ENCODE data around the gene GSTP1.
A peak's percentile ranks its signal among the peaks of the same experiment; 100 is the strongest.

The GSTP1 gene

DNA sequence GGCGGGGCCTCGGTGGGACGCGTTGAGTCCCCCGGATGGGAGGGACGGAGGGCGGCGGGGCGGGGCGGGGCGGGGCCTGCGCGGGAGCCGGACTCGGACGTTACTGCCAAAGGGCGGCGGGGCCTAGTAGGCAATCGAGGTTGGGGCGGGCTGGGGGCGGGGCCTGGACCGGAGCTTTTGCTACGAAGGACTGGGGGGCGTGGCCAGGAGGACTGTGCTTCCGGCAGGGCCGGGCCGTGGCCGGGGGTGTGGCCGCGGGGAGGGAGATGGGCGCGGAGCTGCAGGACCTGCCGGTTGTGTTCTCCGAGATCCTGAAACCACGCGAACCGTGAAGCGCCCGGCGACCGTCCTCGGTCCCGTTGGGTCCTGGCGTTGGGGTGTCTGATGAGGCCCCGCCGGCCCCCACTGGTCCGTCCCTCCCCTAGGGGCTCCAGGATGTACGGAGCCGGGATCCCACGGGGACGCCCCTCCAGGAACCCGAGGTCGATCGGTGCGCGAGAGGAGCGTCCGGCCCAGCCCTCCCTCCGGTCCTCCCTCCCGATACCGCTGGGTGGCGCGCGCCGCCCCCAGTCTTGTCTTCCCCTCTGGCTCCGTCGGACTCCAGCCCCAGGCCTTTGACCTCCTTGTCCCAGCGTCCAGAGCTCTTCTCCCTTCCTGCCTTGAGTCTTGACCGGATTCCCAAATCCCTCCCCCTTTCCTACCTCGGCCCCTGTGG is 46.8 kb downstream of the GSTP1 start:
- H3K27ac ChIP-seq, result peak overlapping the region; percentile 88
- DNase-seq (ENCODE audit: low spot score), result peak; percentile 96
- TF ChIP-seq, protein P1, sequence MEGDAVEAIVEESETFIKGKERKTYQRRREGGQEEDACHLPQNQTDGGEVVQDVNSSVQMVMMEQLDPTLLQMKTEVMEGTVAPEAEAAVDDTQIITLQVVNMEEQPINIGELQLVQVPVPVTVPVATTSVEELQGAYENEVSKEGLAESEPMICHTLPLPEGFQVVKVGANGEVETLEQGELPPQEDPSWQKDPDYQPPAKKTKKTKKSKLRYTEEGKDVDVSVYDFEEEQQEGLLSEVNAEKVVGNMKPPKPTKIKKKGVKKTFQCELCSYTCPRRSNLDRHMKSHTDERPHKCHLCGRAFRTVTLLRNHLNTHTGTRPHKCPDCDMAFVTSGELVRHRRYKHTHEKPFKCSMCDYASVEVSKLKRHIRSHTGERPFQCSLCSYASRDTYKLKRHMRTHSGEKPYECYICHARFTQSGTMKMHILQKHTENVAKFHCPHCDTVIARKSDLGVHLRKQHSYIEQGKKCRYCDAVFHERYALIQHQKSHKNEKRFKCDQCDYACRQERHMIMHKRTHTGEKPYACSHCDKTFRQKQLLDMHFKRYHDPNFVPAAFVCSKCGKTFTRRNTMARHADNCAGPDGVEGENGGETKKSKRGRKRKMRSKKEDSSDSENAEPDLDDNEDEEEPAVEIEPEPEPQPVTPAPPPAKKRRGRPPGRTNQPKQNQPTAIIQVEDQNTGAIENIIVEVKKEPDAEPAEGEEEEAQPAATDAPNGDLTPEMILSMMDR (conservative IDR thresholded peaks at IDR 0.05; ENCODE audit: low read depth), result peak; percentile 80
- ChIA-PET CTCF (interaction anchor here (0.5 to 3.3 kb wide), 14 partner anchors 13 to 673 kb away, joined by 3 to 15 read pairs (median 4); partner anchors contain the start of gene ALDH3B2), POLR2A (ENCODE audit: low non-redundant PET) (interaction anchor here (0.5 to 1.5 kb wide), 4 partner anchors 23 to 138 kb away, joined by 3 to 5 read pairs (median 4); no protein-coding TSS in a partner anchor)

DNA sequence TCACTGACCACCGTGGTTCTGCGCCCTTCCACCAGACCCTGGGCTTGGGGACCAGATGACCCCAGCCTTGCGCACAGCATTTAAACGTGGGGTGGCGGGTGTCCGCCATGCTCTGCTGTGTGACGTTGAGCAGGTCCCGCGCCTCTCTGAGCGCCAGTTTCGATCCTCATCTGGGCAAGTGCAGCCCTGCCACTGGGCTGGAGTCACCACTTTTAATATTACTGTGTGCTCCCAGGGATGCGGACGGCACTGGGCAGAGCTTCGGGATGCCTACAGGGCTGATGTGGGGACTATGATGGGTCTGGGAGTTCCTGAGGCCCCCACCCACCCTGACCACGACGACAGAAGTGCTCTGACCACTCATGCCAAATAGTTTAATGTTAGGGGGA is 47.3 kb downstream of the GSTP1 start:
- POLR2A ChIA-PET (ENCODE audit: low non-redundant PET), result interaction anchor here (0.5 kb wide), 1 partner anchor 138 kb away, joined by 3 read pairs; no protein-coding TSS in a partner anchor

DNA sequence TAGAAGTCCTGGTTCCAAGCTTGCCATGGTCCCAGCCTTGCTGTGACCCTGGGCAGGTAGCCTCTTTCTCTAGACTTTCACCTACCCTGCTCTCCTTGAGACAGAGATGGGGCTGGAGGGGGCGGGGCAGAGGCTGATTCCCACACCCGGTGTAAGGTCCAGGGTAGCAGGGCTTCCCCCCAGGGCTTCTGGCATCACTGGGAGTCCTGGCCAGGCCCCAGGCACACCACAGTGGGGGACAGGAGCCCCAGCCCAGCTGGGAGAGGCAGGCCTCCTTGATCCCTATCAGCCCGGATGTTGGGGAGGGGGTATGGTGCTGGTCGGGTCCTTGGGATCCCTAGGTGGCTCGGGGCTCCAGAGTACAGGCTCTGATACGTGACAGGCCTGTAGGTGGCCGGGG is 47.8 kb downstream of the GSTP1 start:
- DNase-seq (ENCODE audit: low spot score), result no peak
- TF ChIP-seq, protein P1 (conservative IDR thresholded peaks at IDR 0.05; ENCODE audit: low read depth), result no peak
- ChIA-PET POLR2A (ENCODE audit: low non-redundant PET) (interaction anchor here (1.1 kb wide), 1 partner anchor 25 kb away, joined by 5 read pairs; no protein-coding TSS in a partner anchor), CTCF (interaction anchor here (0.6 to 0.9 kb wide), 3 partner anchors 32 to 730 kb away, joined by 3 to 4 read pairs (median 3); no protein-coding TSS in a partner anchor)
- peak overlapping the region; percentile 88 for H3K27ac ChIP-seq

More for the DNA sequence above, 47.3 kb downstream of the GSTP1 start:
- CTCF ChIA-PET, result interaction anchor here (0.5 to 1.3 kb wide), 8 partner anchors 14 to 731 kb away, joined by 3 to 6 read pairs (median 3); no protein-coding TSS in a partner anchor
- TF ChIP-seq, protein P1 (conservative IDR thresholded peaks at IDR 0.05; ENCODE audit: low read depth), result peak; percentile 16; the same call in 1 of the 2 replicates
- DNase-seq (ENCODE audit: low spot score), result no peak
- H3K27ac ChIP-seq, result peak overlapping the region; percentile 88

DNA sequence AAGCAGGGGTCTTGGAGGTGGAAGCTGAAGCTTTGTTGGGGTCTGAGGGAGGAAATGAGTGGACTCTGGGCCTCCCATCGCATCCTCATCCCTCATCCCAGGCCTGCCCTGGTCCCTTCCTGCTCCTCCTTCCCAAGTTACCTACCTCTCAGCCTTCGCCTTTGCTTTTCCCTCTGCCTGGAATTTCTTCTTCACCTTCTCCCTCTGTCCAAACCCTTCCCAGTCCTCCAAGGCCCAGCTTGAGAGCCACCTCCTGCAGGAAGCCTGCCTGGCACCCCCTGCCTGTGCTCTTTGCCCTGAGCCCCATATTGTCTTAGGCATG is 48.2 kb downstream of the GSTP1 start:
- ChIA-PET POLR2A (ENCODE audit: low non-redundant PET) (interaction anchor here (1.1 kb wide), 1 partner anchor 24 kb away, joined by 5 read pairs; no protein-coding TSS in a partner anchor), CTCF (interaction anchor here (0.9 kb wide), 1 partner anchor 31 kb away, joined by 3 read pairs; no protein-coding TSS in a partner anchor)
- H3K27ac ChIP-seq, result peak overlapping the region; percentile 88; the same call in 1 of the 2 replicates
- DNase-seq (ENCODE audit: low spot score), result no peak
- TF ChIP-seq, protein P1 (conservative IDR thresholded peaks at IDR 0.05; ENCODE audit: low read depth), result no peak

DNA sequence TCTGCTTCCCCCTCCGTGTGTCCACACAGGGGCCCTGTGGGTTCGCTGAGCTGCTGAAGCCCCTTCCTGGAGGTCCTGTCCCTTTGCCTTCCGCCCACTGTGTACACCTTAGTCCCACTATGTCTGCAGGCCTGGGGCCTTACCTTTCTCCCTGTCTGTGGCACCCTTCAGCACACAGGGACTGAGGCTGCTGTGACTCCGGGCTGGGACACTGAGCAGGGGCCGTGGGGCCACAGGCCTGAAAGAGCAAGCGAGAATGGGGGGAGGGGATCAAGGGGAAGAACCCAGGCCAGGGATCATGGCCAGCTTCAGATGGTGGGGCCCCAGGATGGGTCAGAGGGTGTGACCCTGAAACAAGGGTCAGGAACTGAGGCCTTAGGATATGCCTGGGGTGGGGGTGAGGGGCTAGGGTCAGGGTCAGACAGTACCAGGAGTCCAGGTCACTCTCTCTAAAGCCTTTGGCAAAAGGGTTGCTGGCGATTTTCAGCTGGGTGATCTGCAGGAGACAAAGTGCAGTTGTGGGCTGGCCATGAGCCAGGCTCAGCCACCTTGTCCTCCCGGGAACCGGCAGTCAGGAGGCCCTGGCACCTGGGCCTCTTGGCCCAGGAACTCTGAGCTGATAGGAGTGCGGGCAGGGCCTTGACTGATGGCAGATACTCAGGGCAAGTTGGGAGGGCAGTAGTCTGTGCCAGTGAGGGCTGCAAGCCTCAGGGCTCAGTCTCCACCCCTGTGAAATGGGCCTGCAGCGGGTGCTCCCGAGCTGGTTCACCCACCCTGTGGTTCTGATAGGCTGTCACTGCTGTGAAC is 48.8 kb downstream of the GSTP1 start:
- ChIA-PET CTCF (interaction anchor here (0.6 to 0.9 kb wide), 2 partner anchors 31 to 286 kb away, joined by 3 read pairs; no protein-coding TSS in a partner anchor), POLR2A (ENCODE audit: low non-redundant PET) (interaction anchor here (1.1 kb wide), 1 partner anchor 24 kb away, joined by 5 read pairs; no protein-coding TSS in a partner anchor)
- DNase-seq (ENCODE audit: low spot score), result no peak
- H3K27ac ChIP-seq, result peak overlapping the region; percentile 88; the same call in 1 of the 2 replicates
- TF ChIP-seq, protein P1 (conservative IDR thresholded peaks at IDR 0.05; ENCODE audit: low read depth), result no peak
